Neural progenitor cell (in vitro differentiated cells): ENCODE data around the gene RPTOR. TPM values are rescaled to one million over a fixed set of nuclear protein-coding genes. Genes with fewer than 3 reads are reported as not detected.
"Not testable (repeated sequence)": the region's sequence is repeated elsewhere in the genome, so short reads cannot be mapped to it uniquely, and the experiment has no call there.

Experiments used
- DNase-seq: peaks from one replicate; pipeline ENCODE4 v3.0.0-alpha.2; 2016; ENCODE audit warnings: low spot score
- H2AFZ ChIP-seq: fragments of 200-600 bp; sonication (generic); replicated peaks from 2 replicates; pipeline ENCODE4 v1.6.1; 2016; ENCODE audit warnings: antibody characterized with exemption
- H3F3A ChIP-seq: fragments of 200-600 bp; sonication (generic); 2 replicates; pipeline ENCODE4 v1.6.1; 2016; ENCODE audit warnings: antibody characterized with exemption, low read depth
- H3K27ac ChIP-seq: fragments of 200-600 bp; sonication (generic); 2 replicates; pipeline ENCODE4 v1.5.1; 2016; ENCODE audit warnings: mild to moderate bottlenecking
- H3K27me3 ChIP-seq: fragments of 200-600 bp; sonication (generic); 2 replicates; pipeline ENCODE4 v1.6.1; 2016; ENCODE audit warnings: mild to moderate bottlenecking, moderate library complexity
- H3K36me3 ChIP-seq: fragments of 200-600 bp; sonication (generic); 2 replicates; pipeline ENCODE4 v1.5.1; 2016
- H3K4me1 ChIP-seq: fragments of 200-600 bp; sonication (generic); 2 replicates; pipeline ENCODE4 v1.6.1; 2016; ENCODE audit warnings: mixed run types
- H3K4me2 ChIP-seq: fragments of 200-600 bp; sonication (generic); 2 replicates; pipeline ENCODE4 v1.6.1; 2016
- H3K4me3 ChIP-seq: fragments of 200-600 bp; sonication (generic); 2 replicates; pipeline ENCODE4 v1.5.1; 2016
- H3K79me2 ChIP-seq: fragments of 200-600 bp; sonication (generic); 2 replicates; pipeline ENCODE4 v1.6.1; 2016; ENCODE audit warnings: low read depth
- H3K9ac ChIP-seq: fragments of 200-600 bp; sonication (generic); 2 replicates; pipeline ENCODE4 v1.6.1; 2016
- H3K9me3 ChIP-seq: fragments of 200-600 bp; sonication (generic); 2 replicates; pipeline ENCODE4 v1.5.1; 2016; ENCODE audit warnings: low read depth
- H4K20me1 ChIP-seq: fragments of 200-600 bp; sonication (generic); 2 replicates; pipeline ENCODE4 v1.6.1; 2016; ENCODE audit warnings: low read depth
- H3K27ac Mint-ChIP-seq: 3 replicates; pipeline ENCODE4 v1.8.0; 2021; ENCODE audit warnings: mixed read lengths
- H3K27me3 Mint-ChIP-seq: 2 replicates; pipeline ENCODE4 v1.8.0; 2022; ENCODE audit warnings: low read depth, mild to moderate bottlenecking, inconsistent platforms, moderate library complexity, mixed read lengths; ENCODE audit not compliant: insufficient read depth
- H3K36me3 Mint-ChIP-seq: 3 replicates; pipeline ENCODE4 v1.8.0; 2021; ENCODE audit warnings: mixed read lengths
- H3K4me1 Mint-ChIP-seq: 3 replicates; pipeline ENCODE4 v1.8.0; 2021; ENCODE audit warnings: mixed read lengths
- H3K4me3 Mint-ChIP-seq: 3 replicates; pipeline ENCODE4 v1.8.0; 2021; ENCODE audit warnings: mild to moderate bottlenecking, moderate library complexity, mixed read lengths
- H3K9me3 Mint-ChIP-seq: 3 replicates; pipeline ENCODE4 v1.8.0; 2020; ENCODE audit warnings: mixed read lengths
- EZH2 ChIP-seq: fragments of 200-600 bp; sonication (generic); IDR thresholded peaks from 2 replicates; pipeline ENCODE4 v1.6.1; 2017; ENCODE audit warnings: antibody characterized with exemption, mild to moderate bottlenecking, moderate library complexity
- EZH2phosphoT487 ChIP-seq: fragments of 200-600 bp; sonication (generic); IDR thresholded peaks from 2 replicates; pipeline ENCODE4 v1.6.1; 2017; ENCODE audit warnings: antibody characterized with exemption
- total RNA-seq: library from RNA; depleted of rRNA; stranded (reverse); fragments of >200 nt; gene quantifications from 2 replicates; pipeline ENCODE4 v1.2.3, GENCODE V29; 2015; ENCODE audit warnings: low replicate concordance
- TF ChIP-seq, protein P1 (sequence below): fragments of 200-600 bp; sonication (generic); IDR thresholded peaks from 2 replicates; pipeline ENCODE4 v1.5.1; 2017; ENCODE audit warnings: antibody characterized with exemption, mild to moderate bottlenecking

RPTOR gene
- total RNA-seq, 1 donor from 2014 or later = 7.4 TPM

- Histone ChIP-seq H3K27ac (no peak overlapping the region), H3K9ac (no peak overlapping the region), H4K20me1 (no peaks in the 10 kb centered on the region), H3K4me3 (no peak overlapping the region), H3F3A (no peaks in the 10 kb centered on the region), H2AFZ (no peak overlapping the region), H3K36me3 (no peaks in the 10 kb centered on the region), H3K4me2 (no peak overlapping the region), H3K9me3 (no peaks in the 10 kb centered on the region), H3K79me2 (no peaks in the 10 kb centered on the region), H3K4me1 (no peaks in the 10 kb centered on the region), H3K27me3 (no peaks in the 10 kb centered on the region)
- TF ChIP-seq, protein P1, sequence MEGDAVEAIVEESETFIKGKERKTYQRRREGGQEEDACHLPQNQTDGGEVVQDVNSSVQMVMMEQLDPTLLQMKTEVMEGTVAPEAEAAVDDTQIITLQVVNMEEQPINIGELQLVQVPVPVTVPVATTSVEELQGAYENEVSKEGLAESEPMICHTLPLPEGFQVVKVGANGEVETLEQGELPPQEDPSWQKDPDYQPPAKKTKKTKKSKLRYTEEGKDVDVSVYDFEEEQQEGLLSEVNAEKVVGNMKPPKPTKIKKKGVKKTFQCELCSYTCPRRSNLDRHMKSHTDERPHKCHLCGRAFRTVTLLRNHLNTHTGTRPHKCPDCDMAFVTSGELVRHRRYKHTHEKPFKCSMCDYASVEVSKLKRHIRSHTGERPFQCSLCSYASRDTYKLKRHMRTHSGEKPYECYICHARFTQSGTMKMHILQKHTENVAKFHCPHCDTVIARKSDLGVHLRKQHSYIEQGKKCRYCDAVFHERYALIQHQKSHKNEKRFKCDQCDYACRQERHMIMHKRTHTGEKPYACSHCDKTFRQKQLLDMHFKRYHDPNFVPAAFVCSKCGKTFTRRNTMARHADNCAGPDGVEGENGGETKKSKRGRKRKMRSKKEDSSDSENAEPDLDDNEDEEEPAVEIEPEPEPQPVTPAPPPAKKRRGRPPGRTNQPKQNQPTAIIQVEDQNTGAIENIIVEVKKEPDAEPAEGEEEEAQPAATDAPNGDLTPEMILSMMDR = no peak
- TF ChIP-seq EZH2 (no peak), EZH2phosphoT487 (no peak)
- Mint-ChIP-seq H3K27ac (no peak overlapping the region), H3K4me1 (no peaks in the 10 kb centered on the region), H3K9me3 (no peaks in the 10 kb centered on the region), H3K27me3 (no peaks in the 10 kb centered on the region), H3K4me3 (no peak overlapping the region), H3K36me3 (no peaks in the 10 kb centered on the region)
- no peak for DNase-seq
Observed at GRCh38 chr17:80763293-80763867, 218.7 kb downstream of the RPTOR start.

- H2AFZ ChIP-seq, H3K79me2 ChIP-seq, H3K27me3 Mint-ChIP-seq, H3K4me3 Mint-ChIP-seq, H3K4me3 ChIP-seq, H3K27ac ChIP-seq, H3K4me1 Mint-ChIP-seq, H4K20me1 ChIP-seq, H3K9me3 ChIP-seq, H3K4me2 ChIP-seq, H3K9me3 Mint-ChIP-seq, H3K36me3 ChIP-seq, H3K4me1 ChIP-seq, DNase-seq, H3K27me3 ChIP-seq, H3K27ac Mint-ChIP-seq, H3F3A ChIP-seq, H3K9ac ChIP-seq, H3K36me3 Mint-ChIP-seq: not testable (repeated sequence)
Observed at GRCh38 chr17:80764627-80765145, 220.0 kb downstream of the RPTOR start.

- Histone ChIP-seq H3K4me3 (no peak overlapping the region), H3K27ac (no peak overlapping the region), H3F3A (no peaks in the 10 kb centered on the region), H3K4me2 (no peak overlapping the region), H3K27me3 (no peaks in the 10 kb centered on the region), H3K36me3 (no peaks in the 10 kb centered on the region), H3K9me3 (no peaks in the 10 kb centered on the region), H2AFZ (no peak overlapping the region), H3K4me1 (no peaks in the 10 kb centered on the region), H3K9ac (no peak overlapping the region), H3K79me2 (no peaks in the 10 kb centered on the region), H4K20me1 (no peaks in the 10 kb centered on the region)
- no peak for DNase-seq
- no peaks in the 10 kb centered on the region for H3K36me3 Mint-ChIP-seq
- TF ChIP-seq EZH2phosphoT487 = no peak
- no peak for TF ChIP-seq EZH2
- TF ChIP-seq, protein P1 = no peak
- H3K4me1 Mint-ChIP-seq = no peaks in the 10 kb centered on the region
- H3K27ac Mint-ChIP-seq = peak overlapping the region; percentile 65
- no peak overlapping the region for H3K4me3 Mint-ChIP-seq
- H3K27me3 Mint-ChIP-seq = no peaks in the 10 kb centered on the region
- no peaks in the 10 kb centered on the region for H3K9me3 Mint-ChIP-seq
Observed at GRCh38 chr17:80765241-80765961, 220.8 kb downstream of the RPTOR start.

- peaks cover 5% of the 10 kb centered on the region for H4K20me1 ChIP-seq
- Mint-ChIP-seq H3K36me3 (no peaks in the 10 kb centered on the region), H3K9me3 (no peaks in the 10 kb centered on the region), H3K4me1 (peaks cover 8% of the 10 kb centered on the region), H3K4me3 (no peak overlapping the region), H3K27me3 (no peaks in the 10 kb centered on the region), H3K27ac (no peak overlapping the region)
- H3K4me1 ChIP-seq = no peaks in the 10 kb centered on the region
- no peak overlapping the region for H3K4me2 ChIP-seq
- no peak overlapping the region for H3K9ac ChIP-seq
- H3K4me3 ChIP-seq = no peak overlapping the region
- H3K36me3 ChIP-seq = no peaks in the 10 kb centered on the region
- DNase-seq = no peak
- H2AFZ ChIP-seq = no peak overlapping the region
- H3K27me3 ChIP-seq = no peaks in the 10 kb centered on the region
- no peak overlapping the region for H3K27ac ChIP-seq
- H3K9me3 ChIP-seq = no peaks in the 10 kb centered on the region
- no peaks in the 10 kb centered on the region for H3K79me2 ChIP-seq
- TF ChIP-seq, protein P1 = no peak
- TF ChIP-seq EZH2phosphoT487 (no peak), EZH2 (no peak)
- H3F3A ChIP-seq = no peaks in the 10 kb centered on the region
Observed at GRCh38 chr17:80766290-80766855, 221.7 kb downstream of the RPTOR start.
